NT2/D1 (cell line): ENCODE results near the gene PPM1L.

Experiments used
- SUZ12 ChIP-seq: IDR thresholded peaks from 2 replicates; pipeline ENCODE4 v1.6.1; 2011; ENCODE audit not compliant: insufficient read length, insufficient read depth; ENCODE audit errors: extremely low read depth
- YY1 ChIP-seq: IDR thresholded peaks from 2 replicates; pipeline ENCODE4 v1.6.1; 2011; ENCODE audit not compliant: insufficient read length, insufficient read depth
- ZNF274 ChIP-seq: IDR thresholded peaks from 2 replicates; pipeline ENCODE4 v1.6.1; 2011; ENCODE audit warnings: mild to moderate bottlenecking, low read depth, low read length

- TF ChIP-seq SUZ12 (no peak), YY1 (no peak), ZNF274 (no peak)
These were observed 212.7 kb downstream of the PPM1L start for GRCh38 chr3:160968761-160969160.
